ENCODE results near the gene TTC12.

TTC12 gene

DNA sequence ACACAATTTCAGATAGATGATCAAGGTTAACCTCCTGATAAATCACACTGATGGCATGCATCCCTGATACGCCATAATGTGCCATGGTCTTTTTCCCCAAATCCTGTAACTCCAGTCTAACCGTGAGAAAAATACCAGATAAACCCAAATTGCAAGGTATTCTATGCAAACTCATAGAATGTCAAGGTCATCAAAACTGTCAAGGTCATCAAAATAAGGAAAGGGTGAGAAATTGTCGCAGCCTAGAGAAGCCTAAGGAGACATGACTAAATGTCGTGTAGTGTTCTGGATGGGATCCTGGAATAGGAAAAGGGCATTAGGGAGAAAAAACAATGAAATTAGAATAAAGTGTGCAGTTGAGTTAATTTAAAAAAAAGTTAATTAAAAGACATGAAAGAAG is 4.7 kb downstream of the TTC12 start:
- Histone ChIP-seq H3K27ac (no peak overlapping the region), H3K4me3 (no peak overlapping the region), H3K36me3 (ENCODE audit: insufficient read depth, low read length) (no peaks in the 10 kb centered on the region), H3K9me3 (ENCODE audit: low read depth, low read length) (no peaks in the 10 kb centered on the region), H3K9ac (ENCODE audit: insufficient read length) (no peak overlapping the region)
- TF ChIP-seq FOXP2 (optimal IDR thresholded peaks at IDR 0.05; ENCODE audit: control extremely low read depth, extremely low read length, insufficient read depth) (no peak), EZH2 (IDR thresholded peaks at IDR 0.05) (no peak), POLR2AphosphoS5 (IDR thresholded peaks at IDR 0.05; ENCODE audit: borderline replicate concordance, low read depth, low read length) (no peak)
- no peak for DNase-seq (ENCODE audit: low read depth, low spot score)

DNA sequence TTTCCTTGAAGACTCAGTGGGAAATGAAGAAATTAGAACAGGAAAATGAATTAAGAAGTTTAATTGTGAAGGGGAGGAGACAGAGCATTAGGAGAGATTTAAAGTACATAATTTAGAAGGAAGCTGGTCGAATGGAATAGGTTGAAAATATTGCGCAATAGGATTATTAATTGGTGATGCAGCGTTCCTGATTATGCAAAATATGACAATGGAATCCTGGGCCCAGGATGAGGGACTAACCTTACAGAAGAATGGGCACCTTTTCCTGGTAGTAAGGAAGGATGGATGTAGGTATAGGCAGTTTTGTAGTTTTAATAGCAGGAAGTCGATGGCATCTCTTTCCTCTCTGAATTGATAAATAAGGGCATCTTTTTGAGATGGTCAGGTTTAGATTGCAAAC is 7.8 kb downstream of the TTC12 start:
- DNase-seq (ENCODE audit: low read depth, low spot score): no peak
- H3K36me3 ChIP-seq (ENCODE audit: insufficient read depth, low read length): no peaks in the 10 kb centered on the region
- no peak overlapping the region for H3K4me3 ChIP-seq
- H3K9ac ChIP-seq (ENCODE audit: insufficient read length): no peak overlapping the region
- TF ChIP-seq POLR2AphosphoS5 (IDR thresholded peaks at IDR 0.05; ENCODE audit: borderline replicate concordance, low read depth, low read length): no peak
- no peak for TF ChIP-seq EZH2 (IDR thresholded peaks at IDR 0.05)
- TF ChIP-seq FOXP2 (optimal IDR thresholded peaks at IDR 0.05; ENCODE audit: control extremely low read depth, extremely low read length, insufficient read depth): no peak
- H3K27ac ChIP-seq: no peak overlapping the region
- H3K9me3 ChIP-seq (ENCODE audit: low read depth, low read length): no peaks in the 10 kb centered on the region

- Histone ChIP-seq H3K27ac (no peak overlapping the region), H3K9me3 (ENCODE audit: low read depth, low read length) (no peaks in the 10 kb centered on the region), H3K9ac (ENCODE audit: insufficient read length) (no peak overlapping the region), H3K4me3 (no peak overlapping the region), H3K36me3 (ENCODE audit: insufficient read depth, low read length) (no peaks in the 10 kb centered on the region)
- no peak for TF ChIP-seq FOXP2 (optimal IDR thresholded peaks at IDR 0.05; ENCODE audit: control extremely low read depth, extremely low read length, insufficient read depth)
- no peak for TF ChIP-seq POLR2AphosphoS5 (IDR thresholded peaks at IDR 0.05; ENCODE audit: borderline replicate concordance, low read depth, low read length)
- DNase-seq (ENCODE audit: low read depth, low spot score): no peak
Measured at GRCh38 chr11:113324250-113324649, 9.9 kb downstream of the TTC12 start.

DNA sequence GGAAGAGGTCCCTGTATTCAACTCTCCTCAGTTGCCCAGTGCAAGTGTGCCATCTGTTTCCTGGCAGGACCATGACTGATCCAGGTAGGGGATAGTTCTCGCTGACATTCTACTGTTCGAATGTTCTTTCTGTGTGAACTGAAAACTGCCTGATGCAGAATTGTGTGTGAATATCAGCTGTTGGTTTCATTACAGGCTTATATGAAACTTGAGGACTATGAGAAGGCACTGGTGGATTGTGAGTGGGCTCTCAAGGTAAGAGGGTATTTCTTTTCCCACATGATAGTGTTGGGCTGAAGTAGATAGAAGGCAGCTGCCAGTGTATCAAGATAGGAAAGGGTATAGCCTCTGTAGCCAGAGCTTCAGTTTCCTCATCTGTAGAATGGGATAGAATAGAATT is 15.3 kb downstream of the TTC12 start:
- no peak for DNase-seq (ENCODE audit: low read depth, low spot score)
- no peak overlapping the region for H3K9ac ChIP-seq (ENCODE audit: insufficient read length)
- H3K27ac ChIP-seq: no peak overlapping the region
- no peaks in the 10 kb centered on the region for H3K36me3 ChIP-seq (ENCODE audit: insufficient read depth, low read length)
- no peaks in the 10 kb centered on the region for H3K9me3 ChIP-seq (ENCODE audit: low read depth, low read length)
- H3K4me3 ChIP-seq: no peak overlapping the region
- TF ChIP-seq FOXP2 (optimal IDR thresholded peaks at IDR 0.05; ENCODE audit: control extremely low read depth, extremely low read length, insufficient read depth) (no peak), EZH2 (IDR thresholded peaks at IDR 0.05) (no peak), POLR2AphosphoS5 (IDR thresholded peaks at IDR 0.05; ENCODE audit: borderline replicate concordance, low read depth, low read length) (no peak)

DNA sequence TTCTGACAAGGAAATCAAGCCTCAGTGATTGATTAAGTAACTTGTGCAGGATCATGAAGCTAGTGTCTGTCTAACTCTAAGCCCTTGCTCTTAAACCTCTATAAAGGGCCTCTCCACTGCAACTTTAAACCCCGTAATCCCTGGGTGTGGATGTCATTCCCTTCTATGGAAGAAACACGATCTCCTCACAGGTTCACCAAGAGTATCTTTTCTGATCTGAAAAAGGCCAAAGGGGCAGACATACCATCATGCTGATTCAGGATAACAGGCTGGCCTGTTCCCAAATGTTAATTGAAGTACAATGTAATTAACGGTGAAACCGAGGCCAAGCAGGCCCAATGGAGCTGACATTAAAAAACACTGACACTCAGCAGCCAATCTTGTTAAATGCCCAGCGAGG is 17.1 kb downstream of the TTC12 start:
- Histone ChIP-seq H3K9ac (ENCODE audit: insufficient read length) (no peak overlapping the region), H3K4me3 (no peak overlapping the region), H3K9me3 (ENCODE audit: low read depth, low read length) (no peaks in the 10 kb centered on the region), H3K36me3 (ENCODE audit: insufficient read depth, low read length) (no peaks in the 10 kb centered on the region), H3K27ac (no peak overlapping the region)
- TF ChIP-seq EZH2 (IDR thresholded peaks at IDR 0.05) (no peak), FOXP2 (optimal IDR thresholded peaks at IDR 0.05; ENCODE audit: control extremely low read depth, extremely low read length, insufficient read depth) (no peak), POLR2AphosphoS5 (IDR thresholded peaks at IDR 0.05; ENCODE audit: borderline replicate concordance, low read depth, low read length) (no peak)
- no peak for DNase-seq (ENCODE audit: low read depth, low spot score)

GRCh38 chr11:113332023-113332422 is 17.6 kb downstream of the TTC12 start:
- no peak overlapping the region for H3K27ac ChIP-seq
- DNase-seq (ENCODE audit: low read depth, low spot score): no peak
- no peaks in the 10 kb centered on the region for H3K9me3 ChIP-seq (ENCODE audit: low read depth, low read length)
- TF ChIP-seq FOXP2 (optimal IDR thresholded peaks at IDR 0.05; ENCODE audit: control extremely low read depth, extremely low read length, insufficient read depth) (no peak), POLR2AphosphoS5 (IDR thresholded peaks at IDR 0.05; ENCODE audit: borderline replicate concordance, low read depth, low read length) (no peak), EZH2 (IDR thresholded peaks at IDR 0.05) (no peak)
- no peak overlapping the region for H3K9ac ChIP-seq (ENCODE audit: insufficient read length)
- H3K36me3 ChIP-seq (ENCODE audit: insufficient read depth, low read length): no peaks in the 10 kb centered on the region
- H3K4me3 ChIP-seq: no peak overlapping the region

- Histone ChIP-seq H3K9me3 (ENCODE audit: low read depth, low read length) (no peaks in the 10 kb centered on the region), H3K9ac (ENCODE audit: insufficient read length) (no peak overlapping the region), H3K36me3 (ENCODE audit: insufficient read depth, low read length) (no peaks in the 10 kb centered on the region), H3K4me3 (no peak overlapping the region), H3K27ac (no peak overlapping the region)
- no peak for DNase-seq (ENCODE audit: low read depth, low spot score)
- TF ChIP-seq EZH2 (IDR thresholded peaks at IDR 0.05): no peak
- TF ChIP-seq POLR2AphosphoS5 (IDR thresholded peaks at IDR 0.05; ENCODE audit: borderline replicate concordance, low read depth, low read length): no peak
- no peak for TF ChIP-seq FOXP2 (optimal IDR thresholded peaks at IDR 0.05; ENCODE audit: control extremely low read depth, extremely low read length, insufficient read depth)
Measured at GRCh38 chr11:113332638-113333329, 18.4 kb downstream of the TTC12 start.

GRCh38 chr11:113334183-113334582 is 19.8 kb downstream of the TTC12 start:
- DNase-seq (ENCODE audit: low read depth, low spot score): no peak
- TF ChIP-seq EZH2 (IDR thresholded peaks at IDR 0.05) (no peak), POLR2AphosphoS5 (IDR thresholded peaks at IDR 0.05; ENCODE audit: borderline replicate concordance, low read depth, low read length) (no peak), FOXP2 (optimal IDR thresholded peaks at IDR 0.05; ENCODE audit: control extremely low read depth, extremely low read length, insufficient read depth) (no peak)
- Histone ChIP-seq H3K27ac (no peak overlapping the region), H3K36me3 (ENCODE audit: insufficient read depth, low read length) (no peaks in the 10 kb centered on the region), H3K9ac (ENCODE audit: insufficient read length) (no peak overlapping the region), H3K4me3 (no peak overlapping the region), H3K9me3 (ENCODE audit: low read depth, low read length) (no peaks in the 10 kb centered on the region)

- Histone ChIP-seq H3K9ac (ENCODE audit: insufficient read length) (no peak overlapping the region), H3K27ac (no peak overlapping the region), H3K36me3 (ENCODE audit: insufficient read depth, low read length) (no peaks in the 10 kb centered on the region), H3K9me3 (ENCODE audit: low read depth, low read length) (no peaks in the 10 kb centered on the region), H3K4me3 (no peak overlapping the region)
- no peak for TF ChIP-seq EZH2 (IDR thresholded peaks at IDR 0.05)
- TF ChIP-seq POLR2AphosphoS5 (IDR thresholded peaks at IDR 0.05; ENCODE audit: borderline replicate concordance, low read depth, low read length): no peak
- no peak for TF ChIP-seq FOXP2 (optimal IDR thresholded peaks at IDR 0.05; ENCODE audit: control extremely low read depth, extremely low read length, insufficient read depth)
- no peak for DNase-seq (ENCODE audit: low read depth, low spot score)
Measured at GRCh38 chr11:113338730-113339129, 24.3 kb downstream of the TTC12 start.
